GM21390 (cell line): ENCODE data around the gene C2.
A peak's percentile ranks its signal among the peaks of the same experiment; 100 is the strongest.
"Not testable (repeated sequence)": the region's sequence is repeated elsewhere in the genome, so short reads cannot be mapped to it uniquely, and the experiment has no call there.

ENCODE experiments used
- ATAC-seq: cut with Tn5 transposase; IDR thresholded peaks from one replicate; pipeline ENCODE4 v1.9.1; 2021; ENCODE audit not compliant: unreplicated experiment

Gene C2

GRCh38 chr6:31898383-31899011 lies 29.0 kb upstream of the C2 start:
- ATAC-seq: no peak

DNA sequence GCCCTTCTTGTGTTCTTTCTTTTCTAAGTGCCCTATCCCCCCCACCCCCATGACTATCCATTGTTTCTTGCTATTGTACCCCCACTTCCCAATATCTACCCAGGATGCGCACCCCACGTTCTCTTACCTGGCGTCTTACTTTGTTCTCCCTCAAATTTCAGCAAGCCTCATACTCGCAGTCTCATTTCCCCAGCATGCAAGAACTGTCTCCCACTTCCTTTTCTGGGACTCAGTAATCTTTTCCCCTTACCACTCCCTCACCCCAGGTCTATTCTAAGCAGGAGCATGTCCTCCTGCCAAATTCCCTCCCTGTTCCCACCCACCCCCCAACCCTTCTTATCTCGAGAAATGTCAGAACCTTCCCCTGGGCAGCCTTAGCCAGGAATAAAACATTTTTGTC lies 28.3 kb upstream of the C2 start:
- ATAC-seq: no peak

GRCh38 chr6:31899882-31900722 lies 27.4 kb upstream of the C2 start:
- no peak for ATAC-seq

- no peak for ATAC-seq
Measured at GRCh38 chr6:31900917-31901414, 26.6 kb upstream of the C2 start.

- no peak for ATAC-seq
Measured at GRCh38 chr6:31901415-31901952, 26.0 kb upstream of the C2 start.

DNA sequence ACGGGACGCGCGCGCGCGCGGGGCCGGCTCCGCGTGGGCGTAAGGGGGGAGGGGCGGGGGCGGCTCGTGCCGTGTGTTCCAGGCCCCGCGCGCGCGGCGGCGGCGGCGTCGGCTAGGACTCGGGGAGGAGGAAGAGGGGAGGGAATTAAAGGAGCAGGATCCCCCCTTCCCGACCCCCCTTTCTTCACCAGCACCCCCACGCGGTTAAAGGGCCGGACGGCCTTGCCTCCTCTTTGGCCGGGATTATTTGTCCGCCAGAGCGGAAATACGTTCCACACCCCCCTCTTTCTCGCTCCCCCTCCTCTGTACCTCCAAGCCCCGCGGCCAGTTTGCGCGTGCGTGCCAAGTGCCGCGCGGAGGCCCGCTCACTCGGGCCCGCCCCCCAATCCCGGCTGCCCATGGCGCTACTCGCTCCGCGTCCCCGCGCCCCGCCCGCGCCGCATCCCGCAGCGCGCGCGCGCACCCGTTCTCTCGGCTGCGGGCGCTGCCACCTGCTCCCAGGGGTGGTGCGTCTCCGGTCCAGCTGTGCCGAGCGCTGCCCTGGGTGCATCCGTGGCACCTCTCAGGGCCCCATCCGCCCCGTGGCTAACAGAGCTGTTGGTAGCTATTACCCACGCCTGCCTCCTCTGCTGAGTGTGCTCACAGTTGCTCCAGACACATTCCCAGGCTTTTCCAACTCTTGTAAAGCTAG lies 25.4 kb upstream of the C2 start, which contains the start of gene ZBTB12:
TSS of gene ZBTB12 (minus strand) at position 134 of the 691 bp plus-strand sequence. CDS start 781 bp downstream, outside the sequence.
- ATAC-seq: no peak

DNA sequence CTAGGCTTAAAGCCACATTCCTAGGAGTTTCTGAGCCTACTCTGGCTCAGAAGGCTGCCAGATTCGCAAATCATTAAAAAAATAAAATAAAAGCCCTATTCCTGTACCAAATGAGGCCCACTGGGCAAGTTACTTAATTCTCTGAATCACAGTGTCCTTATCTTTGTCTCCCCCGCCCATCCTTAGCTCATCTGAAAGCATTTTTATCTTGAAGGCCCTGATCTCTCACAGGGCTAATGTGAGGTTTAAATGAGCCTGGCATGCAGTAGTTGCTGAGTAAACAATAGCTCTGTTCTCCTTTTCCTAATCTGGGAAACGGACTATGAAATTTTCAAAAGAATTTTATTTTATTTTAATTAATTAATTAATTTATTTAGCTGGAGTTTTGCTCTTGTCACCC lies 23.6 kb upstream of the C2 start:
- ATAC-seq: no peak

DNA sequence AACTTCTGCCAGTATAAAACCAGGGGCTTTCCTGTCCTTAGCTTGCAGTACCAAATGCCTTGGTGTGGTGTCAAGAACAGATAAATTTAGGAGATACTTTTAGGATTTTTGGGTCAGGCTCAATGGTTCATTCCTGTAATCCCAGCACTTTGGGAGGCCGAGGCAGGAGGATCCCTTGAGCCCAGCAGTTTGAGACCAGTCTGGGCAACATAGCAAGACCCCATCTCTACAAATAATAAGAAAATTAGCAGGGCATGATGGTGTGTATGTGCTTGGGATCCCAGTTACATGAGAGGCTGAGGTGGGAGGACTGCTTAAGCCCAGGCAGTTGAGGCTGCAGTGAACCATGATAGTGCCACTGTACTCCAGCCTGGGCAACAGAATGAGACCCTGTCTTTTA lies 22.5 kb upstream of the C2 start:
- no peak for ATAC-seq

DNA sequence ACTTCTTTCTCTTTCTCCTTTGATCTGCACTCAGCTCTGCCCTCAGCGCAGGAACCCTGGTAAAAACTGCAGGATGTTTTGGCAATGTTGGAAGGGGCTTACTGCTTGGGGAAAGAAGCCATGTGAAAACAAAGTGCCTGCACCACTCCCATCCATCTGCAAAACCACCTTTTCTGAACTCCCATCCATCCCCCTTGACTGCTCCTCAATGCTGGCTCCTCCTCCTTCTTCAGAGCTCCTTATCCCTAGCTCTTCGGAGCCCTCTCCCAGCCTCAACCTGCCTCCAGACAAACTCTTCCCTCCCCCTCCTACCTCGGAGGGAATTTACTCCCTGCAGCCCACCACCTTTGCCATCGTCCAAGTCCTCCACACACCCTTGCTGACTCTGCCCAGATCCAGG lies 21.4 kb upstream of the C2 start:
- no peak for ATAC-seq

DNA sequence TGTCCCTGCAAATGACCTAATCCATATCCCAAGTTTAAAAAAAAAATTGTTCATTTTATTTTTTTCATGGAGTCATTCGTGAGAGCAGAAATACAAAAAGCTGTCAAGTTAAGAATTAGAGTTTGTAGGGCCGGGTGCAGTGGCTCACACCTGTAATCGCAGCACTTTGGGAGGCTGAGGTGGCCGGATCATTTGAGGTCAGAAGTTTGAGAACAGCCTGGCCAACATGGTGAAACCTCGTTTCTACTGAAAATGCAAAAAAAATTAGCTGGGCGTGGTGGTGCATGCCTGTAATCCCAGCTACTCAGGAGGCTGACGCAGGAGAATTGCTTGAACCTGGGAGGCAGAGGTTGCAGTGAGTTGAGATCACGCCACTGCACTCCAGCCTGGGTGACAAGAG lies 20.8 kb upstream of the C2 start:
- not testable (repeated sequence) for ATAC-seq

GRCh38 chr6:31907158-31907813 lies 20.2 kb upstream of the C2 start:
- ATAC-seq: no peak

DNA sequence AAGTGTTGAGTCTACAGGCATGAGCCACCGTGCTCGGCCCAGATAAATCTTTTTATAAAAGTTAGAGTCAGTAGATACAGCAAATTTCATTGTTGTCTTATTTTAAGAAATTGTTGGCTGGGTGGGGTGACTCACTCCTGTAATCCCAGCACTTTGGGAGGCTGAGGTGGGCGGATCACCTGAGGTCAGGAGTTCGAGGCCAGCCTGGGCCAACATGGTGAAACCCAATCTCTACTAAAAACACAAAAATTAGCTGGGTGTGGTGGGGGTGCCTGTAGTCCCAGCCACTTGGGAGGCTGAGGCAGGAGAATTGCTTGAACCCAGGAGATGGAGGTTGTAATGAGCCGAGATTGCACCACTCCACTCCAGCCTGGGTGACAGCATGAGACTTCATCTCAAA lies 19.3 kb upstream of the C2 start:
- ATAC-seq: not testable (repeated sequence)

GRCh38 chr6:31908791-31909190 lies 18.7 kb upstream of the C2 start:
- ATAC-seq: peak; percentile 82

DNA sequence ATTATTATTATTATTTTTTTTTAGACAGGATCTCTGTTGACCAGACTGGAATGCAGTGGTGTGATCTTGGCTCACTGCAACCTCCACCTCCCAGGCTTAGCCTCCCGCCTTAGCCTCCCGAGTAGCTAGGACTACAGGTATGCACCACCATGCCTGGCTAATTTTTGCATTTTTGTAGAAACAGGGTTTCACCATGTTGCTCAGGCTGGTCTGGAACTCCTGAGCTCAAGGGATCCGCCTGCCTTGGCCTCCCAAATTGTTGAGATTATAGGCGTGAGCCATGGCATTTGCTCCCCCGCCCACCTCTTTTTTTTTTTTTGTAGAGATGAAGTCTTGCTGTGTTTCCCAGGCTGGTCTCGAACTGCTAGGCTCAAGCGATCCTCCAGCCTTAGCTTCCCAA lies 18.2 kb upstream of the C2 start:
- ATAC-seq: not testable (repeated sequence)

- no peak for ATAC-seq
Measured at GRCh38 chr6:31911826-31912585, 15.5 kb upstream of the C2 start.

GRCh38 chr6:31915351-31915750 lies 12.2 kb upstream of the C2 start:
- no peak for ATAC-seq

DNA sequence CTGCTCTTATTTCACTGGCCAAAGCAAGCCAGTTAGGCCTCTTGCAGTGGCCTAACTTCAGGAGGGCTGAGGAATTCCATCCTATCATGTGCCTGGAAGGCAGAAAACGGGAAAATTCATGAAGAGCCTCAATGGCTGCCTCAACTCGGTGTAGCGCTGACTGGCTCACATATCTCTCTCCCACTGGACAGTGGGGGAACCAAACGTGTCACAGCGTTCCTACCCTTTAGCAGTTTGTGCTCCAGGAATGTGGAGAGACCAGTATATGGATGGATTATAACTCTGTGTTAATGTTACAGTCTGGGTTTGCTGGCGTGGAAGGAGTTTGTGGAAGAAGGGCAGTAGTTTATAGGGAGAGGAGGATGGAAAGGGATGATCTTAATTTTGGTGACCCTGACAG lies 11.8 kb upstream of the C2 start:
- no peak for ATAC-seq

- no peak for ATAC-seq
Measured at GRCh38 chr6:31918069-31918720, 9.3 kb upstream of the C2 start.

DNA sequence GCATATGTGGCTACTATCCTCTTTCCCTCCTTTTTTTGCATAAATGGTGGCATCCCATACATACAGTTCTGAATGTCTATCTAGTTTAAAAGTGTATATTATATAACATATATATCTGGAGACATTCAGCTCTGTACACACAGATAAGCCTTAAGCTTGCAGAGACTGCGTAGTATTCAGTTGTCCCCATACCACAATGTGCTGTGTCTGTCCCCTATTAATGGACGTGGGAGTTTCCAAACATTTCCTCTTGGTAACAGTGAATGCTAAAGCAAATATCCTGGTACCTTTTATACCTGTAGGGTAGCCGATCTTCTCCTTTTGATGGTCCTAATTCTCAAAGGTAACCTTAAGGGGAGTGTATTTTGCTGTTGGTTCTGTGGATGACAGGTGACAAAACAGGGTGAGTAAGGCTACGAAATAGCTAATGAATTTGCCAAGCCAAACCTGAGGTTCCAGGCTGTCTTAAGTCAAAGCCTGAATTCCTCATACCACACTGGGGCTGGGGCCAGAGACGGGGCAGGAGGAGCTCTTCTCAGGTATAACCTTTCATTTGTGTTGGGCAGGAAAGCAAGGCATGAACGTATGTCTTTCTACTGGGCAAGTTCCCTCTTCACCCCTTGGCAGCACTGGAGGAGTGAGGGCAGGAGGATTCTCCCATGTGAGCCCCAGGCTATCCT lies 7.8 kb upstream of the C2 start:
- no peak for ATAC-seq
